ENCODE measurements around the gene TNFAIP6.

GRCh38 chr2:151344906-151345305, 12.5 kb upstream of the TNFAIP6 start:
- TF ChIP-seq, protein P1, sequence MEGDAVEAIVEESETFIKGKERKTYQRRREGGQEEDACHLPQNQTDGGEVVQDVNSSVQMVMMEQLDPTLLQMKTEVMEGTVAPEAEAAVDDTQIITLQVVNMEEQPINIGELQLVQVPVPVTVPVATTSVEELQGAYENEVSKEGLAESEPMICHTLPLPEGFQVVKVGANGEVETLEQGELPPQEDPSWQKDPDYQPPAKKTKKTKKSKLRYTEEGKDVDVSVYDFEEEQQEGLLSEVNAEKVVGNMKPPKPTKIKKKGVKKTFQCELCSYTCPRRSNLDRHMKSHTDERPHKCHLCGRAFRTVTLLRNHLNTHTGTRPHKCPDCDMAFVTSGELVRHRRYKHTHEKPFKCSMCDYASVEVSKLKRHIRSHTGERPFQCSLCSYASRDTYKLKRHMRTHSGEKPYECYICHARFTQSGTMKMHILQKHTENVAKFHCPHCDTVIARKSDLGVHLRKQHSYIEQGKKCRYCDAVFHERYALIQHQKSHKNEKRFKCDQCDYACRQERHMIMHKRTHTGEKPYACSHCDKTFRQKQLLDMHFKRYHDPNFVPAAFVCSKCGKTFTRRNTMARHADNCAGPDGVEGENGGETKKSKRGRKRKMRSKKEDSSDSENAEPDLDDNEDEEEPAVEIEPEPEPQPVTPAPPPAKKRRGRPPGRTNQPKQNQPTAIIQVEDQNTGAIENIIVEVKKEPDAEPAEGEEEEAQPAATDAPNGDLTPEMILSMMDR (IDR thresholded peaks at IDR 0.05; ENCODE audit: low read depth, low read length): no peak
- TF ChIP-seq EZH2phosphoT487 (IDR thresholded peaks at IDR 0.05; ENCODE audit: low read depth): no peak

Measured in OCI-LY3 (cell line).